OCI-LY1 (cell line): Measurements from ENCODE around the gene MRPL23.

Experiments
- H2AFZ ChIP-seq: fragments of 200-600 bp; sonication (generic), shearing (Covaris generic); 2 replicates; pipeline ENCODE4 v1.6.0; 2014; ENCODE audit warnings: antibody characterized with exemption, mild to moderate bottlenecking, low read length
- H3F3A ChIP-seq: fragments of 200-600 bp; sonication (generic), shearing (Covaris generic); 2 replicates; pipeline ENCODE4 v1.6.0; 2014; ENCODE audit warnings: mild to moderate bottlenecking, antibody characterized with exemption, low read length, moderate library complexity; ENCODE audit not compliant: insufficient read depth
- H3K27ac ChIP-seq: fragments of 200-600 bp; sonication (generic); 2 replicates; pipeline ENCODE4 v1.5.1; 2014; ENCODE audit warnings: low read length, mixed run types, mild to moderate bottlenecking, low read depth; ENCODE audit not compliant: poor library complexity, severe bottlenecking
- H3K27me3 ChIP-seq: fragments of 200-600 bp; sonication (generic); 2 replicates; pipeline ENCODE4 v1.6.0; 2014; ENCODE audit warnings: antibody characterized with exemption, mild to moderate bottlenecking, low read length, moderate library complexity; ENCODE audit not compliant: insufficient read depth
- H3K36me3 ChIP-seq: fragments of 200-600 bp; sonication (generic); 2 replicates; pipeline ENCODE4 v1.6.1; 2014; ENCODE audit warnings: mild to moderate bottlenecking, antibody characterized with exemption, low read length, moderate library complexity, mixed read lengths; ENCODE audit not compliant: insufficient read depth
- H3K4me1 ChIP-seq: fragments of 200-600 bp; sonication (generic); 2 replicates; pipeline ENCODE4 v1.5.1; 2014; ENCODE audit warnings: mild to moderate bottlenecking, low read length, moderate library complexity; ENCODE audit not compliant: insufficient read depth, severe bottlenecking
- H3K4me2 ChIP-seq: fragments of 200-600 bp; sonication (generic), shearing (Covaris generic); 2 replicates; pipeline ENCODE4 v1.6.1; 2014; ENCODE audit warnings: low read length
- H3K4me3 ChIP-seq: fragments of 200-600 bp; sonication (generic); 2 replicates; pipeline ENCODE4 v1.5.1; 2014; ENCODE audit warnings: low read length, low read depth, mild to moderate bottlenecking, mixed read lengths; ENCODE audit not compliant: poor library complexity, severe bottlenecking
- H3K79me2 ChIP-seq: fragments of 200-600 bp; shearing (Covaris generic); 2 replicates; pipeline ENCODE4 v1.6.1; 2016; ENCODE audit warnings: mixed run types, low read length, mixed read lengths; ENCODE audit not compliant: insufficient read depth
- H3K9ac ChIP-seq: fragments of 200-600 bp; sonication (generic), shearing (Covaris generic); 2 replicates; pipeline ENCODE4 v1.6.1; 2014; ENCODE audit warnings: mild to moderate bottlenecking, low read length, mixed read lengths
- H3K9me2 ChIP-seq: fragments of 200-600 bp; sonication (generic), shearing (Covaris generic); 2 replicates; pipeline ENCODE4 v1.6.1; 2014; ENCODE audit warnings: low read depth, mild to moderate bottlenecking, low read length, mixed read lengths
- H3K9me3 ChIP-seq: fragments of 200-600 bp; shearing (Covaris generic); 2 replicates; pipeline ENCODE4 v1.6.1; 2014; ENCODE audit warnings: low read length, mixed read lengths
- H4K20me1 ChIP-seq: fragments of 200-600 bp; sonication (generic), shearing (Covaris generic); 2 replicates; pipeline ENCODE4 v1.6.0; 2016; ENCODE audit warnings: mild to moderate bottlenecking, low read length; ENCODE audit not compliant: insufficient read depth
- CTCF ChIP-seq: fragments of 200-600 bp; sonication (generic), shearing (Covaris generic); IDR thresholded peaks from 2 replicates; pipeline ENCODE4 v1.5.1; 2017; ENCODE audit warnings: mild to moderate bottlenecking, antibody characterized with exemption, low read length, moderate library complexity, mixed read lengths
- EZH2 ChIP-seq: fragments of 200-600 bp; sonication (generic), shearing (Covaris generic); IDR thresholded peaks from 2 replicates; pipeline ENCODE4 v1.8.0; 2017; ENCODE audit warnings: borderline replicate concordance, mixed run types, mild to moderate bottlenecking, antibody characterized with exemption, low read length, moderate library complexity, mixed read lengths

The MRPL23 gene

GRCh38 chr11:1992111-1992510 is 45.0 kb downstream of the MRPL23 start:
- Histone ChIP-seq H3K79me2 (no peaks in the 10 kb centered on the region), H3K4me3 (no peak overlapping the region), H3K27me3 (no peaks in the 10 kb centered on the region), H3K9me2 (no peaks in the 10 kb centered on the region), H3K4me2 (no peak overlapping the region), H3K4me1 (no peaks in the 10 kb centered on the region), H3K27ac (no peak overlapping the region), H3K9ac (no peak overlapping the region), H3K9me3 (no peaks in the 10 kb centered on the region), H3F3A (no peaks in the 10 kb centered on the region), H3K36me3 (no peaks in the 10 kb centered on the region), H2AFZ (no peak overlapping the region), H4K20me1 (no peaks in the 10 kb centered on the region)
- TF ChIP-seq EZH2 (no peak), CTCF (no peak)

GRCh38 chr11:1994121-1994520 is 47.0 kb downstream of the MRPL23 start:
- no peak overlapping the region for H3K9ac ChIP-seq
- H3K9me3 ChIP-seq = no peaks in the 10 kb centered on the region
- H3K4me3 ChIP-seq = no peak overlapping the region
- H3F3A ChIP-seq = no peaks in the 10 kb centered on the region
- H2AFZ ChIP-seq = no peak overlapping the region
- H3K36me3 ChIP-seq = no peaks in the 10 kb centered on the region
- H3K27ac ChIP-seq = no peak overlapping the region
- no peaks in the 10 kb centered on the region for H4K20me1 ChIP-seq
- no peaks in the 10 kb centered on the region for H3K4me1 ChIP-seq
- H3K79me2 ChIP-seq = no peaks in the 10 kb centered on the region
- H3K4me2 ChIP-seq = no peak overlapping the region
- H3K27me3 ChIP-seq = no peaks in the 10 kb centered on the region
- TF ChIP-seq CTCF (no peak), EZH2 (no peak)
- no peaks in the 10 kb centered on the region for H3K9me2 ChIP-seq

GRCh38 chr11:1997755-1998154 is 50.6 kb downstream of the MRPL23 start, which contains the start of gene H19:
TSS of gene H19 (minus strand) at chr11:1997842.
- H3K36me3 ChIP-seq = no peaks in the 10 kb centered on the region
- H3K79me2 ChIP-seq = no peaks in the 10 kb centered on the region
- TF ChIP-seq EZH2 (no peak), CTCF (no peak)

More at GRCh38 chr11:1997755-1998154, 50.6 kb downstream of the MRPL23 start, which contains the start of gene H19:
- no peaks in the 10 kb centered on the region for H4K20me1 ChIP-seq
- H3K4me2 ChIP-seq = no peak within 1 kb of the TSS
- no peaks in the 10 kb centered on the region for H3K4me1 ChIP-seq
- H3K27ac ChIP-seq = no peak within 1 kb of the TSS
- H3K27me3 ChIP-seq = no peaks in the 10 kb centered on the region
- H3K4me3 ChIP-seq = no peak within 1 kb of the TSS
- H3K9me2 ChIP-seq = no peaks in the 10 kb centered on the region
- no peak within 1 kb of the TSS for H2AFZ ChIP-seq
- no peak within 1 kb of the TSS for H3K9ac ChIP-seq
- H3K9me3 ChIP-seq = no peaks in the 10 kb centered on the region
- H3F3A ChIP-seq = no peaks in the 10 kb centered on the region
